Esophagus muscularis mucosa (tissue), 4 donors: ENCODE measurements around the gene ZSWIM4. TPM values are rescaled to one million over a fixed set of nuclear protein-coding genes. Genes with fewer than 3 reads are reported as not detected.

Source experiments
- DNase-seq: peaks from one replicate; pipeline ENCODE4 v3.0.0-alpha.2; 2017; ENCODE audit errors: extremely low spot score
- H3K27ac ChIP-seq, 4 donors: fragments of 200-600 bp; sonication (generic); replicated peaks in 1 of 4; 1 replicate in 3 of 4; 2 replicates in 1 of 4; pipeline ENCODE4 v1.5.1; 2016 to 2019; ENCODE audit warnings: mild to moderate bottlenecking in 1 of 4
- H3K27me3 ChIP-seq, 4 donors: fragments of 200-600 bp; sonication (generic); one replicate each; pipeline versions ENCODE4 v1.5.1 to v1.6.0; 2016 to 2019
- H3K36me3 ChIP-seq, 4 donors: fragments of 200-600 bp; sonication (generic); one replicate each; pipeline ENCODE4 v1.5.1; 2016 to 2019
- H3K4me1 ChIP-seq, 4 donors: fragments of 200-600 bp; sonication (generic); one replicate each; pipeline ENCODE4 v1.5.1; 2016 to 2019
- H3K4me3 ChIP-seq, 4 donors: fragments of 200-600 bp; sonication (generic); 1 replicate in 2 of 4; 2 replicates in 2 of 4; pipeline ENCODE4 v1.5.1; 2016 to 2019; ENCODE audit warnings: mild to moderate bottlenecking in 4 of 4, moderate library complexity in 1 of 4
- H3K9me3 ChIP-seq, 4 donors: fragments of 200-600 bp; sonication (generic); 1 replicate in 3 of 4; 2 replicates in 1 of 4; pipeline ENCODE4 v1.5.1; 2016 to 2019
- CTCF ChIP-seq, 3 experiments: fragments of 200-600 bp in 2 of 3; fragments of 450-650 bp in 1 of 3; sonication (generic) in 2 of 3; IDR thresholded peaks; one replicate each; pipeline ENCODE4 v1.5.1; 2017 to 2019; ENCODE audit warnings: antibody characterized with exemption in 3 of 3, mild to moderate bottlenecking in 2 of 3, moderate library complexity in 1 of 3
- EP300 ChIP-seq: sonication (generic); formaldehyde crosslinking; IDR thresholded peaks from one replicate; pipeline ENCODE4 v1.6.1; 2017; ENCODE audit warnings: antibody characterized with exemption
- POLR2A ChIP-seq: fragments of 450-650 bp; IDR thresholded peaks from one replicate; pipeline ENCODE4 v1.6.1; 2017; ENCODE audit warnings: antibody characterized with exemption, moderate library complexity, mild to moderate bottlenecking, low read depth
- POLR2AphosphoS5 ChIP-seq, 2 donors: sonication (generic); formaldehyde crosslinking; IDR thresholded peaks; one replicate each; pipeline ENCODE4 v1.6.1; 2017; ENCODE audit warnings: antibody characterized with exemption in 2 of 2
- WGBS: methylation state at CpG from one replicate; pipeline ENCODE4 v1.1.5; 2018; 5-methylcytosine and 5-hydroxymethylcytosine counted together
- intact Hi-C: fragments of 100-400 bp; cut with DNase I; formaldehyde crosslinking; loops from one replicate; pipeline ENCODE4 v1.15.1; 2023
- total RNA-seq, 4 donors: library from RNA; depleted of rRNA; stranded (reverse); fragments of >200 nt; gene quantifications; one replicate each; pipeline versions ENCODE4 v1.1.0 to v1.2.1, GENCODE V29; 2016

The ZSWIM4 gene
- total RNA-seq, 4 donors from 2014 or later: 5.3 to 11.6 (median 7.8) TPM

- Histone ChIP-seq H3K4me1 (peaks cover 54 to 73% (median 65%) of the 10 kb centered on the region in 4 donors), H3K27ac (peak overlapping the region; percentile 99 to 100 (median 100)), H3K9me3 (no peaks in the 10 kb centered on the region), H3K27me3 (no peaks in the 10 kb centered on the region), H3K4me3 (peak overlapping the region; percentile 21 to 40 (median 26)), H3K36me3 (peaks cover 22 to 68% (median 56%) of the 10 kb centered on the region in 4 donors)
- intact Hi-C loops: loop anchor here (5.0 kb wide), 1 partner anchor 36 kb away; the partner anchor contains the start of gene ZSWIM4
- peak; percentile 98 for DNase-seq
- TF ChIP-seq POLR2A (no peak), EP300 (no peak), CTCF (IDR thresholded peaks at IDR 0.05) (peak; percentile 45 to 66 (median 60)), POLR2AphosphoS5 (IDR thresholded peaks at IDR 0.05) (peak; percentile 72 to 79)
- 22% methylated on average over 18 of the region's 59 CpGs for WGBS
Observed at GRCh38 chr19:13833330-13834243, 38.3 kb downstream of the ZSWIM4 start.

- peak overlapping the region in 1 of 4 donors; percentile 21 for H3K4me3 ChIP-seq
- peaks cover 22 to 69% (median 53%) of the 10 kb centered on the region in 4 donors for H3K36me3 ChIP-seq
- WGBS: 60% methylated on average over 14 of the region's 14 CpGs
- TF ChIP-seq CTCF (IDR thresholded peaks at IDR 0.05) (no peak), POLR2AphosphoS5 (IDR thresholded peaks at IDR 0.05) (no peak), EP300 (no peak), POLR2A (no peak)
- peaks cover 59 to 82% (median 72%) of the 10 kb centered on the region in 4 donors for H3K4me1 ChIP-seq
- no peak for DNase-seq
- intact Hi-C loops: loop anchor here (5.0 kb wide), 1 partner anchor 37 kb away; the partner anchor contains the start of gene ZSWIM4
- H3K27me3 ChIP-seq: no peaks in the 10 kb centered on the region
- peak overlapping the region; percentile 99 to 100 (median 100) for H3K27ac ChIP-seq
- no peaks in the 10 kb centered on the region for H3K9me3 ChIP-seq
Observed at GRCh38 chr19:13834244-13835069, 39.2 kb downstream of the ZSWIM4 start.

- TF ChIP-seq CTCF (IDR thresholded peaks at IDR 0.05) (no peak), POLR2AphosphoS5 (IDR thresholded peaks at IDR 0.05) (peak in 1 of 2 donors; percentile 34)
- Histone ChIP-seq H3K4me3 (peak overlapping the region; percentile 1 to 36 (median 13)), H3K4me1 (peaks cover 59 to 94% (median 88%) of the 10 kb centered on the region in 4 donors), H3K27me3 (no peaks in the 10 kb centered on the region), H3K36me3 (peaks cover 16 to 62% (median 39%) of the 10 kb centered on the region in 4 donors), H3K9me3 (no peaks in the 10 kb centered on the region), H3K27ac (peak overlapping the region; percentile 99 to 100 (median 100))
- intact Hi-C loops: no loop called here
- DNase-seq: no peak
- WGBS: 49% methylated on average over 9 of the region's 21 CpGs
Observed at GRCh38 chr19:13835791-13836723, 40.8 kb downstream of the ZSWIM4 start.
